ENCODE results near the gene LSS.
A peak's percentile ranks its signal among the peaks of the same experiment; 100 is the strongest.
"Not testable (repeated sequence)": the region's sequence is repeated elsewhere in the genome, so short reads cannot be mapped to it uniquely, and the experiment has no call there.

Gene LSS

DNA sequence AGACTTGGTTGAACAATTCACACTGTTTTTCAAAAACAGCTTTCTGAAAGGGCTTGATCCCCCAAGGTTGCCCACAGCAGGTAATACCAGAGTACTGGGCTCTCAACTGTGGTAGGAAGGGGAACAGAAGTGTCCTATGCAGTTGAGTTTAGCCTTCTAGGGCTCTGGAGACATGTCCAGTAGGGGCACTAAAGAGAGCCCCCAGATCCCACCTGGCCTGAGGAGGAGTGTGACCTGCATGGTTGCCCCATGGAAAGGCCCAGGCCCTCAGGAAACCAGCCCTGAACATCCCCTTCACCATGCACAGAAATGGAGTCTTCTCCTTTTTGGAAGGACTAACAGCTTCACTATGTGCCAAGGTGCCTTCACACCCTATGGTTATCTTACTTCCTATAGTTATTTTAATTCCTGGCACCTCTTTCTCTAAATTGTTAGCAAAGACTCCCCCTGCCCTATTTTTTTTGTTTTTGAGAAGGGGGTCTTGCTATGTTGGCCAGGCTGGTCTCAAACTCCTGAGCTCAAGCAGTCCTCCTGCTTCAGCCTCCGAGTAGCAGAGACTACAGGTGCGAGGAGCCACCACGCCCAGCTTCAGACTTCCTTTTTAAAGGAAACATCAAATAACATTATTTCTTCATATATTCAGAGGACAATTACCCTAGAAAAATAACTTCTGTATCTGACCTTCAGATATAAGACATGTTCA lies 16.8 kb upstream of the LSS start:
- DNase-seq (ENCODE audit: low read depth), result no peak

DNA sequence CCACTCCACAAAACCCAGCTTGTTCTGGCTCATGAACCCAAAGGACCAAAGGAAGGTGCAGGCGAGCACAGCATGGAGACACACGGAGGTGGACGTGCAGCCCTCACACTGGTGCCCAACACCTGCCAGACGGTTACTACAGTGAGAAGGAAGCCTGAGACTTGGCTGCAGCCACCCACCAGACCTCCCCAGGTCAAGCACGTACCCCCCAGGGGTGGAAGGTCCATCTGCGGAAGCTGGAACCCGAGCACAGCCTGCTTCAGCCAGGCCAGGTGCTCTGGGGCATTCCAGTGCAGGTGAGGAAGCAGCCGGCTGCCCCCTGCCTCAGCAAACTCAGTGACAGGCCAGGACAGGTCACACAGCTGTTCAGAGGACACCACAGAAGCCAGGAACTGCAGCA lies 16.0 kb upstream of the LSS start:
- no peak for DNase-seq (ENCODE audit: low read depth)

DNA sequence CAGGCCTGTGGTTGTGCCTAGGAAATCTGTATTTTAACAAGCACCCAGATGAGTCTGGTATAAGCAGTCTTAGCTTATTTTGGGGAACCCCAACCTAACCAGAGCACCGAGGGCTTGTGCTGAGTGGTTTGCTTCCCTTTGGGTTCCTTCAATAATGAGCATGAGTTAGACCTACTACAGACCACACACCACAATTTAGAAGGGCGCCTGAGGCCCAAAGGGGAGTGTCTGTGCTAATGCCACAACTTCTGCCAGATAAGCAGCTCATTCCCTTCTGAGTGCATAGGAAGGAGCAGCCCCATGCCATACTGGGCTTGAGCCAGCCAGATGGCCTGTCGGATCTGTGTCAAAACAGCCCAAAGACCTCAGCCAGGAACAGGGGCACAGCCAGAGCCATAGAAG lies 15.4 kb upstream of the LSS start:
- no peak for DNase-seq (ENCODE audit: low read depth)

DNA sequence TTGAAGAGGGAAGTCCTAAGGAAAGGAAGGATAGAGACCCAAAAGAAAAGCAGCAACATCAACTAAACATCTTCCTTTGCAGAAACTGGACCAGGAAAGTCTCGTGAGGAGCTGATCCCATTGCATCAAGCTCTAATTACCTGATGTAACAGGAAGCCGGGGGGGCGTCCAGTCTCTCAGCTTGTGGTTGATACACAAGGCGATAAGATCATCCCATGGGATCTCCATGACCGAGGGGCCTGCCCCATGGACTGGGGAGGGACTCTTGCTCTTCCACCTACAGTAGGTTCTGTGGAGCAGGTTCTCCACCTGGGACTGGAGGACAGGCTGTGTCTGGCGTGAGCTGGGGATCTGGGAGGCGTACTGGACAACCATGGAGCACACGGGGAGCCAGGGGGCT lies 14.8 kb upstream of the LSS start:
- DNase-seq (ENCODE audit: low read depth), result no peak

DNA sequence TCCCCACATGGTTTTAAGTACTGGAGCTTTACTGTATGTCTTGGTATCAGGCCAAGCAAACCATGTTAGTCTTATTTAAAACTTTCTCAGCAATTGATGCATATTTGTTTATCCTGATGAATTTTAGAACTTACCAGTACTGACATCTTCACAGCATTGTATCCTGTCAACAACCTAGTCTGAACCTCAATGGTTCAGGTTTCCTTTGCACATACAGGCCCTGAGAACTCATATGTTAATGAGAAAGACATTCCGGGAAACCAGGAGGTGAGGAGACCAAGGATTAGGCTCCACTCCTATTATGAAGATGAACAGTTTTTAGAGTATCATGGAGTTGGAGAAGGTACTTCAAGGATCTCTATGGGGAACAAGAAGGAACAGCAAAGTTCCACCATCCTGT lies 13.0 kb upstream of the LSS start:
- not testable (repeated sequence) for DNase-seq (ENCODE audit: low read depth)

DNA sequence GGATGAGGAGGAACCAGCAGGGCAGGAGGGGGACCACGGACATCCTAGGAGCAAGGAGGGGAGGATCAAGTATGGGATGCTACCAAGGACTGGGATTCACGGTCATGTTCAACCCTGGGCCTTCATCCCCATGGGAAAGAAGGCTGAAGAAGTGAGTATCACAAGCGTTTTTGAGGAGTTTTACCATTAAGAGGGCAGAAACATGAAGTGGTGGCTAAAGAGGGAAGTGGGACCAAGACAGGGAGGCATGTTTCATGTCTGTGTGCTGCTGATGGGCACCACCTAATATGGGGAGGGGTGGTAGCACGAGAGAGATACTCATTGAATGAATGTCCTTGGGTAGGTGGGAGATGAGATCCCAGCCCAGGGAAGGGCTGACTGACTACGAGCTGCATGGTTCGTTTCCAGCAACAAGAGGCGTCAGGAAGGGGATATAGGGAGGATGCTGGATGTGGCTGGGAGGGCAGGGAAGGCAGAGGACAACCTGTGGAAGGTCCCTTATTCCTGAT lies 11.3 kb upstream of the LSS start:
- DNase-seq (ENCODE audit: low read depth), result no peak

DNA sequence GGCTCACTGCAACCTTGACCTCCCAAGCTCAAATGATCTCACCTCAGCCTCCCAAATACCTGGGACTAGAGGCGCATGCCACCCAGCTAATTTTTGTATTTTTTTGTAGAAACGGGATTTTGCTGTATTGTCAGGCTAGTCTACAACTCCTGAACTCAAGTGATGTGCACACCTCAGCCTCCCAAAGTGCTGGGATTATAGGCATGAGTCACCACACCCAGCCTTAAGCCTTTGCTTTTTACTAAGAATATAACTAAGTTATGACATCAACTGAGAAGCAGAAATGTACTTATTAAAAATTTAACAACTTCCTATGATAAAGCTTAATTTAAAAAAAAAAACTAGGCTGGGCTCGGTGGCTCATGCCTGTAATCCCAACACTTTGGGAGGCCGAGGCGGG lies 8.9 kb upstream of the LSS start:
- no peak for DNase-seq (ENCODE audit: low read depth)

DNA sequence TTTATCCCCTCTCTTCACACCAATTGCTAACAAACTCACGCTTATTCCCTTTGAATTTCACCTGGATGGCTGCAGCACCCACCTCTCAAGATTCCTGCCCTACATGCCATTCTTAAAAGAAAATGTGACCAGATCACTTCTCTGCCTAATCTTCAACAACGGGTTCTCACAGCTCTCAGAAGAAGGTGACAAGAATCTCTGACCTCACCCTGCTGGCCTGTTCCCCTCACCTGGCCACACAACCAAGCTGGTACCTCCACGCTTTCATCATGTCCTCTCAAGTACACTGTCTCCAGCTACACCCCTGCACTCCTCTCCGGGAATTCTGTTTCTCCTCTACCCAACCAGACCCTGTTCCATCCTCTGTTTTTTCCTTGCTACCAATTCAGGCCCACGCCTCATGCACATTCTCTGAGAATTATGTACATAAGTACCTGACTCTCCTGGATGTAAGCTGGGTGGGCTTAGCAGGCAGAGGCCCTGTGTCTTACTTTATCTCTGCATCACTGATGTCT lies 5.9 kb upstream of the LSS start:
- DNase-seq (ENCODE audit: low read depth), result no peak

DNA sequence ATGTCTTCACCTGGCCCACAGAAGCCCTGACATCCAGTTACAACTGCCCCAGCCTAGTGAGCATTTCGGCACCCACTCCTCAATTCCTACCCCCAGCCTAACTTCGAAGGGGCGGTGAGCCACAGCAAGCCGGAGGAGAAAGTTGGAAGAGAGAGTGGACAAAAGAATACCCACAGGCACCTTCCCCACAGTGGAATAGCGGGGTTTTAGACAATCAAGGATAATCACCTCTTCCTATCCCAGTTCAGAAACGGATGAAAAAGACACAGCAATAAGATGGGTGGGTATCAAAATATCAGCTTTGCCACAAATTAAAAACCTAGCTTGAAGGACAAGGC lies 1.3 kb upstream of the LSS start:
- DNase-seq (ENCODE audit: low read depth), result no peak

DNA sequence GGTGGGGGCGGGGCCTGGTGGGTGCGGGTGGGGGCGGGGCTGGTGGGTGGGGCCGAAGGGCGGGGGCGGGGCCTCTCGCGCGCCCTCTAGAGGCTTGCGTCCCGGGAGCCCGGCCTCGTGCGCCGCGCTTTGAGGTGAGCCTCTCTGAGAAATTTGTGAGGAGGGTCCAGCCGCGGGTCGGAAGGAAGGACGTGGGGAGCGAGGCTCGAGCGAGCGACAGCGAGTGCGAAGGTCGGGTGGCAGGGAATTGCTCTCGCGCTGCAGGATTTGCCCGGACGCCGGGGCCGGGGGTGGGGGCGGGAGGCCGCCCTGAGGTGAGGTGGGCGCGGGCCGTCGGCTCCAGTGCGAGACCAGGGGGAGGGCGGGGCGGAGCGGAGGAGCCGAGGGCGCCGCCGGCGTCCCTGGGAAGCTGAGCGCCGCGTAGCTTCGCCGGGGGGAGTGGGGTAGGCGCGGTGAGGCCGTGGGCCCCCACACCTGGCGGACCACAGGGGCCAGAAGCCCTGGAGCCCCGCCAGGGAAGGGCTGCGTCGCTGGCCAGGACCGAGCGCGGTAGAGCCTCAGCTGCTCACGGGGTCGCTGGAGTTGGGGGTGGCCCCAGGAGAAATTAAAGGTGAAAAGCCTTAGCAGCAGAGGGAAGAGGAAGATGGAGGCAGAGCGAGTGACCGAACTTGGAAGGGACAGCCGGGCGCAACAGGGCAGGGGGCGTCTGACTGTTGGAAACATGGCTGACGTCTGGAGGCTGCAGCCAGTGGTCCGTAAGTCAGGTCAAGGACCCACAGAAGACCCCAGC lies 754 bp upstream of the LSS start:
- peak; percentile 17 for DNase-seq (ENCODE audit: low read depth)

DNA sequence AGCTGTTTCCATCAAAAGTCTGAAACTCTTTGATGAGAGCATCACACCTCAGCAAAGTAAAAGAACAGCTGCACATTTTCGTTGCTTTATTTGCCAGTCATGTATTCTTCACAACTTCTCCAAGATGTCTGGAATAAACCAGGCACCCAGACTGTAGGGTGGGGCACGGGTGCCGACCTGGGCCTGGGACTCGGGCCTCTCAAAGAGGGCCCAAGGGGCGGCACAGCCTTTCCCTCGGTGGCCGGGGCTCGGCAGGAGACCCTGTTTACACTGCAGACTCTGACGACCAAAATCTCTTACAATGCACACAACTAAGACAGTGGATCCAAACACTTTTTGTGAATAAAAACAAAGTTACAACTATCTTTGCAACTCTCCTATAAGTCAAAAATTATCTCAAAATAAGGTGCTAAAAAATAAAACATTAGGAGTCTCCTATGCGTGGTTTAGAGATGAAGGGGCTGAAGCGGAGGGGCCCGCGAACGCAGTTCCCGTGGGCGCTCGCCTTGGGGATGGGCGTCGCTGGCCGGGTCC lies 696 bp downstream of the LSS start:
- no peak for DNase-seq (ENCODE audit: low read depth)

DNA sequence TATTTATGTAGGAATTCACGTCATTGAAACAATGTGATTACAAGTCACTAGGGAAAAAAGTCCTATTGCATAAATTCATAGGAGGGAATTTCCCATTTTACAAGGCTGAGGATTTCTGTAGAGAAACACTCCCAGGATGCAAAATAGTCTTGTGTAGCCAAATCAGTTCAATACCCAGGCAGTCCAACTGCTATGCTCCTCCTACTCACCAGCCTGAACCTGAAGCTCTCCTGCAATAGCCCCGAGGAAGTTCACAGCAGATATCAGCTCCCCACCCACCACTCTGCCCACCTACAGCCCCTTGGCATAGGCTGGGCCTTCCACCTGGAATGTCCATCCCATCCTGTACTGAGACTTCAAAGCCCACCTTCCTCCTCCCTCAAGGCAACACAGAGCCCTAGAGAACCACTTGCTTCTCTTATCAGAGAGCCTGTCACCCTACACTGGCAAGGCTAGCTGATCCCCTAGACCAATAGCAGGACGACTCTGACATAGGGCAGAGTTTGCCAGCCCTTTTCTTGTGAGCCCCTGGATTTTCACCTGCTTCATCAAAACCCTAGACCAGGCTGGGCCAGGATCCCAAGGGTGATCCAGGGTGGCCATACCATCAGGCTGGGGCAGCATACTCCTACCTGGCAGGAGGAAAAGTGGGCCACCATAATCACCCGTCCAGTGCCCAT lies 1.5 kb downstream of the LSS start:
- DNase-seq (ENCODE audit: low read depth), result no peak

DNA sequence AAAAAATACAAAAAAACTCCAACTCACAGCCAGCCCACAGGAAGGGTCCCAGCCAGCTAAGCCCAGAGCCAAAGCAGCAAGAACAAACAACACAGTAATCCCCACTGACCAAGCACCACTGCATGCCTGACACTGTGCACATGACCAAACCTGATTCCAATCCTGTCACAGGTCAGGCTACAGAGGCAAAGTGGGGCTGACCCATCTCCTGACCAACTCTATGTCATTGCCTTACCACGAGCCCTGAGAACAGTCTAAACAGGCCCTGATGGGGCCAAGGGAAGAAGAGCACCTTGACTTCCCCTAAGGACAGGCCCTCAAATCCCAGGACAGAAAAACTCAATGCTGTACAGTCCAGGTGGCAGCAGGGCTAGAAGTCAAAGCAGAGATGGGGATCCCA lies 2.4 kb downstream of the LSS start:
- no peak for DNase-seq (ENCODE audit: low read depth)

DNA sequence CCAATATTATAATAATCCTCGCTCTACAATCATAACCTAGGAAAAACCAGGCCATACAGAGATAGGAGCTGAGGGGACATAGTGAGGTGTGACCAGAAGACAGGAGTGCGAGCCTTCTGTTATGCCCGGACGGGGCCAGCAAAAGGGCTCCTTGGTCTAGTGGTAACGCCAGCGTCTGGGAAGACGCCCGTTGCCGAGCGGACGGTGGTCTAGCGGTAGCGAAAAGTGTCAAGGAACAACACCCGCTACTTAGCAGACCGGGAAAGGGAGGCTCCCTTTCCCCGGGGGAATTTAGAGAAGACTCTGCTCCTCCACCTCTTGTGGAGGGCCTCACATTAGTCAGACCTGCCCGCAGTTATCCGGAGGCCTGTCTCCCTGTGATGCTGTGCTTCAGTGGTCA lies 4.9 kb downstream of the LSS start:
- DNase-seq (ENCODE audit: low read depth), result not testable (repeated sequence)

DNA sequence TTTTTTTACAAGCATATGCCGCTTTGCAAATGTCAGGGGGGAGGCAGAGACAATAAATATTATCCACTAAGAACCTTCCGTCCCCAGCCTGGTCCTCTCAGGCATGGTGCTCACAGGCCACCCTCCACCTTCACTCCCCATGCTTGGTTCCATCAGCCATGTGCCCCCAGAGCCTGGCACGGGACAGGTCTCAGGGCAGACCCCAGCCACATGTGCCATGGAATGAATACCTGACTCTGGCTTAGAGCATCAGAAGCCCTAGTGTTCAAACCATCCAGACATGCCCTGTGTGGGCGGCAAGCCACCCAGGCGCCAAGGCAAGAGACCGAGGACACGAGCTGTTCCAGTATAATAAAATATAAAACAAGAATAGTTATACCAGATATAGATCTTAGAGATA lies 5.4 kb downstream of the LSS start:
- DNase-seq (ENCODE audit: low read depth), result no peak

DNA sequence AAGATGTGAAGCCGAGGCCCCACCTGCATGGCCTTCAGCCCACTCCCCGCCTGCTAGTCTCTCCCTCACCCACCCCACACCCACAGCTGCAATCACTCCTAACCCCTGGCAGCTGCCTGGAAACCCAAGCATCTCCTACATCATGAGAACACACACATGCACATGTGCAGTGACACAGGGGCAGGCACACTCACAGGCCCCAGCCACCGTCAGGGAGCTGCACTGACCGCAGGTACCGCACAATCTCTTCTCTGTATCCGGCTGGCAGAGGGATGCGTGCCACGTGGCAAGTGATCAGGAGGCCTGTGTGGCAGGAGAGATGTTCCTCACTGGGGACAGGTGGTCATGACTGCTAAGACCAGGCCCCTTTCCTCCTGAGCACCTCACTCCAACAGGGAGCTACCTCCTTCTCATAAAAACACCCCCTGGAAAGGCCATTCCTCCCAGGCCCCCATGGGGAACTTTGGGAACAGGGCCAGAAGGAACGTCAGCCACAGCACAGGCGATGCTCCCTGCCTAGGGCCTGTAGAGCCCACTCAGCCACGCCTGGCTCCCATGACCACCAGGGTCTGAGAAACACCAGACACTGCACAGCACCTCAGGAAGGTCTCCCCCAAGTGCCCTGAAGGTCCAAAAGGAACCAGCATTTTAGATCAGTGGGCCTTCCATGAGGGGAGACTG lies 6.0 kb downstream of the LSS start:
- no peak for DNase-seq (ENCODE audit: low read depth)

DNA sequence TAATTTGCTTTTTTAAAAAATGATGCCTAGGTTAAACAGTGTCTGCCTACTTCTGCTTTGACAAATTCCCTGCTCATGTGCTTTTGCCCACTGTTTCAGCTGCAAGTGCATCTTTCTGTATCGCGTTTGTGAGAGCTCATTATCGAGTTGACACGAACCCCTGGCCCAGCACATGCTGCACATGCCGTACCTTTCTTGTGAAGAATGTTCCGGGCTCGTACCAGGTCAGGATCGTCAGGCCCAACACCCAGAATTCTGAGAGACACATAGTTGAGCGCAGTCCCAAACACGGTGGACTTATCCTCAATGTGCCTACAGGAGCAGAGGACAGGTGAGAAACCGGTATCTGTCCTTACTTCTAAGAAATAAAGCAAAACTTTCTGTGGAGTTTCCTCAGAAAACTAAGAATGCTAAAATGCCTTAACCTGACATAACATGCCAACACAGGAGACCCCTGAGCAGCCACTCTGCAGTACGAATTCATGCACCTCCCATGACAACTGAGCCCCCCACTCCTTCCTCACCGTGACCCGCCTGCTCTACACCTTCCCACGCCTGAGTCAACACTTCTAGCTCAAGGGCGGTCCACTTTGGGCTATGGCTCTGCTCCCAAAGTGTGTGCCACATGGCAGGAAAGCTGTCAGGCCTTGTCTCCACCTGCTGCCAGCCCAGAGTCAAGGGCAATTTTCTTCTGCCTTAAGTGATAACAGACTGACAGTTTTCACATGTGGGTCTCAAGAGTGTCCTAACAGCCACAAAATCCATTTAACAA lies 6.7 kb downstream of the LSS start:
- DNase-seq (ENCODE audit: low read depth), result no peak

DNA sequence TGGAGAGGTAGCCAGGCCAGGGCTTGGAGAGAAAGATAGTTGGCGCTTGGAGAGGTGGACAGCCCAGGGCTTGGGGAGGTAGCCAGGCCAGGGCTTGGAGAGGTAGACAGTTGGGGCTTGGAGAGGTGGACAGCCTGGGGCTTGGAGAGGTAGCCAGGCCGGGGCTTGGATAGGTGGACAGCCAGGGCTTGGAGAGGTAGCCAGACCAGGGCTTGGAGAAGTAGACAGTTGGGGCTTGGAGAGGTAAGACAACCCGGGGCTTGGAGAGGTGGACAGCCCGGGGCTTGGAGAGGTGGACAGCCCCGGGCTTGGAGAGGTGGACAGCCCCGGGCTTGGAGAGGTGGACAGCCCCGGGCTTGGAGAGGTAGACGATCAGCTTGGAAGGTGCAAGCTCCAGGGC lies 7.7 kb downstream of the LSS start:
- DNase-seq (ENCODE audit: low read depth), result no peak

DNA sequence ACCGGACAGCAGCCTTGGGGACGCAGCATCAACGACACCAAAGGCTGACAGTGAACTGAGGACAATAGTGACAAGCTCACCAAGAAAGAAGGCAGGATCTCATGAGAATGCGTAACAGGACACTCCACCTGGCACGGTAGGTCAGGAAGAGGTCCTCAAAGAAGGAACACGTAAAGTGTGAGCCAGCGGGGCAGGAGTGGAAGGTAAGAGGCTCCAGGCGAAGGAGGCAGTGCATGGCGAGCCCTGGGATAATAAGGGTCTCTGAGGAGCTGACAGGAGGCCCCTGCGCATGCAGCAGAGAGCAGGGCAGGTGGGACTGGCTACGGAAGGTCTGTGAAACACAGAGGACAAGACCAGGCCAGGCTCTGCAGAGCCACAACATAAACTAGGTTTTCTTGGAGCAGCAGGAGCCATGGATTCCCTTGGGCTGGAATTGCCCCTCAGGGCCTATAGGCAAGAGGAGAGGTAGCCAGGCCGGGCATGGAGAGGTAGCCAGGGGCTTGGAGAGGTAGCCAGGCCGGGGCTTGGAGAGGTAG lies 8.2 kb downstream of the LSS start:
- no peak for DNase-seq (ENCODE audit: low read depth)

DNA sequence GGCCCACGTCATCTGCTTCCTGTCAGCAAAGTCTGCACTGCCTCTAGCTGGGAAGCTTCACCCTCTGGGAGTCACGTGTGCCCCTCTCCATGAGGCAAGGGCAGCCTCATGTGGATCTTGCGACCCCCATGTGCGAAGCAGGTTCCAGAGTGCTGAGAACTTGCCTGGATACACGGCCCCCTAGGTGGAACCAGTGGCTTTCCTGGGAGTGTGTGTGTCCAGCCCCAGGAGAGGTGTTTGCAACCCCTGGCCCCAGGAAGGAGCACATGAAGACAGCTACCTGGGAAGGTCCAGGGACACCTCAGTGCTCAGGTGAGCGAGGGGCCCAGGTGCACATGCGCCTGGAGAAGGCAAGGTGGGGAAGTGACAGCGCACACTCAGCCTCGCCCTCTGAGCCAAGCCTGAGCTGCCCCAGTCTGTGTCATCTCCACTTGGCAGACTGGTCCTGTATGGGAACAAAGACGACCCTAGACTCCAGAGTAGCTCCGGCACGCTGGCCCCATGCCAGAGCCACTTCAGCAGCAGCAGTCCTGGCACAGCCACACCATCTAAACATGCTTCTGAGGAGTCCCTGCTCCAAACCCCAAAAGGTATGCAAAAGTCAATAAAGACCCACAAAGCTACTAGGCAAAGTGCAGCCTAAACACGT lies 8.9 kb downstream of the LSS start:
- DNase-seq (ENCODE audit: low read depth), result no peak

Measured in T follicular helper cell (primary cell).